K562 (cell line): ENCODE results near the gene IL34. TPM values are rescaled to one million over a fixed set of nuclear protein-coding genes. Genes with fewer than 3 reads are reported as not detected.

Source experiments
- ATAC-seq: fragments of 200-7000 bp; cut with Tn5 transposase; 3 replicates; pipeline ENCODE4 v1.9.1; 2020; ENCODE audit warnings: moderate library complexity
- BruUV-seq: library from RNA; stranded (reverse); fragments of 400-500 nt; replicated peaks from 2 replicates; lab custom pipeline; 2021; lab: Mats Ljungman, UMichigan
- CTCF ChIA-PET: fragments of 300-600 bp; formaldehyde crosslinking; extraction: SDS; loops from one replicate; lab custom pipeline; 2021; ENCODE audit warnings: low intra/inter-chr PET ratio; lab: Yijun Ruan, JAX
- POLR2A ChIA-PET: fragments of 300-600, 350-650 bp; sonication (Branson Sonifier 250); formaldehyde crosslinking; extraction: SDS; loops from one replicate; lab custom pipeline; 2021; ENCODE audit warnings: antibody characterized with exemption, inconsistent platforms; lab: Yijun Ruan, JAX
- DNase-seq, 4 experiments: peaks; one replicate each; pipeline versions ENCODE4 v3.0.0 to v3.0.0-alpha.2; 2011 to 2018; ENCODE audit warnings: low spot score in 3 of 4, mixed read lengths in 3 of 4; ENCODE audit errors: extremely low read depth in 1 of 4
- FAIRE-seq: peaks from 2 replicates; lab custom pipeline; 2011; peaks lifted over from hg19 to GRCh38; lab: Jason Lieb, UNC
- H2AFZ ChIP-seq: 2 replicates; pipeline ENCODE4 v1.6.0; 2011; ENCODE audit warnings: low read depth, low read length, control low read depth, inconsistent platforms
- H3K27ac ChIP-seq: fragments of 200-600 bp; 3 replicates; pipeline ENCODE4 v1.8.0; 2011; ENCODE audit warnings: low read depth, mild to moderate bottlenecking, control low read depth, inconsistent platforms, low read length, moderate library complexity, mixed read lengths; ENCODE audit errors: extremely low read depth
- H3K27me3 ChIP-seq, 2 experiments: fragments of 300-600 bp in 1 of 2; 2 replicates in 1 of 2; 3 replicates in 1 of 2; pipeline versions ENCODE4 v1.6.0 to v1.8.0; 2011; ENCODE audit warnings: inconsistent platforms in 2 of 2, low read length in 2 of 2, mild to moderate bottlenecking in 1 of 2, mixed read lengths in 1 of 2, moderate library complexity in 1 of 2; ENCODE audit not compliant: control insufficient read depth in 2 of 2, insufficient read depth in 2 of 2
- H3K36me3 ChIP-seq: fragments of 300-600 bp; 3 replicates; pipeline ENCODE4 v1.8.0; 2011; ENCODE audit warnings: mild to moderate bottlenecking, low read length, inconsistent platforms; ENCODE audit not compliant: control insufficient read depth, insufficient read depth
- H3K4me1 ChIP-seq, 2 experiments: fragments of 200-600 bp in 1 of 2; replicated peaks in 1 of 2; 2 replicates in 1 of 2; 3 replicates in 1 of 2; pipeline versions ENCODE4 v1.5.1 to v1.8.0; 2011; ENCODE audit warnings: inconsistent platforms in 2 of 2, low read length in 2 of 2, mild to moderate bottlenecking in 1 of 2, mixed read lengths in 1 of 2, moderate library complexity in 1 of 2; ENCODE audit not compliant: control insufficient read depth in 2 of 2, insufficient read depth in 2 of 2
- H3K4me2 ChIP-seq: 2 replicates; pipeline ENCODE4 v1.6.1; 2011; ENCODE audit warnings: low read length, control low read depth, inconsistent platforms, mixed read lengths; ENCODE audit not compliant: insufficient read depth
- H3K4me3 ChIP-seq: fragments of 200-600 bp; sonication (generic), shearing (Covaris generic); 2 replicates; pipeline ENCODE4 v1.5.1; 2016; ENCODE audit warnings: control low read depth, inconsistent platforms
- H3K79me2 ChIP-seq: fragments of 200-600 bp; 3 replicates; pipeline ENCODE4 v1.8.0; 2011; ENCODE audit warnings: low read length, inconsistent platforms; ENCODE audit not compliant: control insufficient read depth, insufficient read depth
- H3K9ac ChIP-seq, 2 experiments: 2 replicates each; pipeline versions ENCODE4 v1.6.0 to v1.6.1; 2011; ENCODE audit warnings: low read depth in 2 of 2, low read length in 2 of 2, control low read depth in 1 of 2, inconsistent platforms in 1 of 2, mild to moderate bottlenecking in 1 of 2, mixed read lengths in 1 of 2; ENCODE audit not compliant: insufficient read depth in 1 of 2
- H3K9me1 ChIP-seq: one replicate; pipeline ENCODE4 v1.6.0; 2011; ENCODE audit warnings: inconsistent platforms, mild to moderate bottlenecking, low read length, moderate library complexity; ENCODE audit not compliant: control insufficient read depth, insufficient read depth
- H3K9me3 ChIP-seq: replicated peaks from 2 replicates; pipeline ENCODE4 v1.5.1; 2011; ENCODE audit warnings: low read depth, low read length, inconsistent platforms; ENCODE audit not compliant: control insufficient read depth, insufficient read depth
- H4K20me1 ChIP-seq: replicated peaks from 2 replicates; pipeline ENCODE4 v1.6.1; 2011; ENCODE audit warnings: low read length, inconsistent platforms, mixed read lengths; ENCODE audit not compliant: control insufficient read depth, insufficient read depth
- CAMTA2 ChIP-seq: fragments of 250-450 bp; sonication (Bioruptor Pico); conservative IDR thresholded peaks from 2 replicates; pipeline ENCODE4 v1.5.1; 2022
- CBX3 ChIP-seq, 2 experiments: IDR thresholded peaks; 1 replicate in 1 of 2; 2 replicates in 1 of 2; pipeline ENCODE4 v1.6.1; 2012; ENCODE audit warnings: inconsistent platforms in 2 of 2, low read length in 2 of 2, borderline replicate concordance in 1 of 2, control low read depth in 1 of 2
- SFPQ ChIP-seq: fragments of 200-400 bp; formaldehyde crosslinking; IDR thresholded peaks from 2 replicates; pipeline ENCODE4 v1.6.1; 2017; ENCODE audit warnings: mild to moderate bottlenecking, low read depth, low read length, moderate library complexity
- WGBS: fragments of 100-300 bp; shearing (Covaris generic); methylation state at CpG from one replicate; pipeline ENCODE4 v1.1.6; 2016; ENCODE audit warnings: low coverage, mixed read lengths; ENCODE audit not compliant: insufficient coverage; ENCODE audit errors: missing lambda C conversion rate; 5-methylcytosine and 5-hydroxymethylcytosine counted together
- in situ Hi-C: fragments of 300-500 bp; cut with MboI; formaldehyde crosslinking; loops from 4 replicates; pipeline ENCODE4 v1.15.0; 2018; ENCODE audit warnings: inconsistent platforms, mixed read lengths
- intact Hi-C: fragments of 100-400 bp; cut with micrococcal nuclease; formaldehyde crosslinking; loops from 2 replicates; pipeline ENCODE4 v1.14.2; 2022
- polyA plus RNA-seq, 8 experiments: library from polyadenylated mRNA; depleted of rRNA in 4 of 8; stranded (reverse) in 5 of 8; unstranded in 3 of 8; fragments of >200 nt; fragmentation: Nextera tagmentation in 2 of 8; fragmentation: Illumina TruSeq in 1 of 8; extraction: Ambion mirVana in 2 of 8; extraction: Trizol in 1 of 8; gene quantifications; 2 replicates each; pipeline versions ENCODE4 v1.2.1 to v1.2.3, GENCODE V29; 2011 to 2014; ENCODE audit warnings: inconsistent platforms in 1 of 8, missing spikeins in 1 of 8
- total RNA-seq, 7 experiments: library from RNA; depleted of rRNA in 6 of 7; stranded (reverse); fragments of >200 nt in 6 of 7; fragmentation: Illumina TruSeq in 2 of 7; extraction: Trizol in 2 of 7; gene quantifications; 2 replicates each; pipeline versions ENCODE4 v1.2.1 to v1.2.3, GENCODE V29; 2011 to 2021; ENCODE audit warnings: low replicate concordance in 1 of 7
- TF ChIP-seq, protein P1 (sequence below), 2 experiments: fragments of 450-650 bp; conservative IDR thresholded peaks; 2 replicates each; pipeline ENCODE4 v1.6.1; 2017; ENCODE audit warnings: mild to moderate bottlenecking in 2 of 2, moderate library complexity in 2 of 2

The IL34 gene
- total and polyA plus RNA-seq, 9 of the 15 experiments (the other 6 are each of a cell fraction or from before 2014, with no cell fraction given) = 0.07 to 0.18 (median 0.10) TPM; not detected in 6

DNA sequence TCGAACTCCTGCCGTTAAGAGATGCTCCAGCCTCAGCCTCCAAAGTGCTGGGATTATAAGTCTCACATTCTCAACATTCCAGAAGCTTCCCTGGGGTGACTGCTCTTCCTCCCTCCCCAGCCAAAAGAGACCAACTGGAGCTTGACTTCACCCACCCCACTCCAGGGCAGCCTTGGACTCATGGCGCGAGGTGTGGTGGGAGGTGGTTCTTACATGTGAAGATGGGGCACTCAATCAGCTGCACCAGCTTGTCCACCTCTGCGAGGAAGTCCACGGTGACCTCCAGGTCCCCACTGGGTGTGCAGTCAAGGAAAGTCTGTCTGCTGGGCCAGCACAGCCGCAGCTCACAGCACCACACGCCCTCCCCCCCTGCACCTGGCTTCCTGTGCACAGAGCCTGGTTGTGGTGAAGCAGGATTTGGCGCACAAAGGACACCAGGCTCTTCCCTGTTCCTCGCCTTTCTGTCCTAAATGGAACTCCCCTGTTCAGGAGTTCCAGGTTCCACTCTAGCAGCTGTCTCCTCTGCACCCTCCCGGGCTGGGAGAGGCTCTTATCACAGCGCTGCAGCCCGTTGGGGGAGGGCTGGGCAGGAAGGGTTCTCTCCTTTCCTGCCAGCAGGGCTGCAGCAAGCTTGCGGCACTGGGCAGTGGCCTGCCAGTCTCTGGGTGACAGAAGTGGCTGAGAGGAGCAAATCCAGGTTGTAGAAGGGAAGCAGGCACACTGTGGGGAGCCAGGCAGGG, 49.1 kb downstream of the IL34 start (continued):
- TF ChIP-seq SFPQ (no peak), CBX3 (IDR thresholded peaks at IDR 0.05; ENCODE audit: borderline replicate concordance in 1 of 2, low read length in 2 of 2) (peak in 1 of 2 experiments; percentile 84; a peak in 1 of 3 replicates)
- TF ChIP-seq, protein P1, sequence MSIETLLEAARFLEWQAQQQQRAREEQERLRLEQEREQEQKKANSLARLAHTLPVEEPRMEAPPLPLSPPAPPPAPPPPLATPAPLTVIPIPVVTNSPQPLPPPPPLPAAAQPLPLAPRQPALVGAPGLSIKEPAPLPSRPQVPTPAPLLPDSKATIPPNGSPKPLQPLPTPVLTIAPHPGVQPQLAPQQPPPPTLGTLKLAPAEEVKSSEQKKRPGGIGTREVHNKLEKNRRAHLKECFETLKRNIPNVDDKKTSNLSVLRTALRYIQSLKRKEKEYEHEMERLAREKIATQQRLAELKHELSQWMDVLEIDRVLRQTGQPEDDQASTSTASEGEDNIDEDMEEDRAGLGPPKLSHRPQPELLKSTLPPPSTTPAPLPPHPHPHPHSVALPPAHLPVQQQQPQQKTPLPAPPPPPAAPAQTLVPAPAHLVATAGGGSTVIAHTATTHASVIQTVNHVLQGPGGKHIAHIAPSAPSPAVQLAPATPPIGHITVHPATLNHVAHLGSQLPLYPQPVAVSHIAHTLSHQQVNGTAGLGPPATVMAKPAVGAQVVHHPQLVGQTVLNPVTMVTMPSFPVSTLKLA (conservative IDR thresholded peaks at IDR 0.05) = peak in 1 of 2 experiments; percentile 44; a peak in 1 of 4 replicates

DNA sequence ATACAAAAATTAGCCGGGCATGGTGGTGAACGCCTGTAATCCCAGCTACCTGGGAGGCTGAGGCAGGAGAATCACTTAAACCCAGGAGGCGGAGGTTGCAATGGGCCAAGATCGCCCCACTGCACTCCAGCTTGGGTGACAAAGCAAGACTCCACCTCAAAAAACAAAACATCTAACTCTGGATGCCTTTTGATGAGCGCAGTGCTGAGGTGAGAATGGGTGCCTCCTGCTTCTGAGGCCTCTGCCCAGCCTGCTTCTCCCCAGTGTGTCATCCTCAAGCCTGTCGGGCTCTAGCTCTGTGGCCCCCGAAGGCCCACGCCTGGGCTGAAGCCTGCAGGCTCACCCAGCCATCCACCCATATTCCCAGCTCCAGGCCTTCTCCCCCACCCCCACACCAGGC, 50.0 kb downstream of the IL34 start:
- peak; percentile 58 for FAIRE-seq

More for the DNA sequence above, 50.0 kb downstream of the IL34 start:
- Histone ChIP-seq H3K9ac (peak overlapping the region in 1 of 2 experiments; percentile 86; a peak in 3 of 4 replicates), H3K4me2 (no peak overlapping the region; the same call in 1 of the 2 replicates), H3K27me3 (no peaks in the 10 kb centered on the region), H2AFZ (no peak overlapping the region; the same call in 1 of the 2 replicates), H3K36me3 (peaks cover 25% of the 10 kb centered on the region; the same call in 1 of the 3 replicates), H3K27ac (peak overlapping the region; percentile 85; the same call in 2 of the 3 replicates), H4K20me1 (no peaks in the 10 kb centered on the region), H3K4me3 (no peak overlapping the region), H3K9me3 (no peaks in the 10 kb centered on the region), H3K9me1 (no peaks in the 10 kb centered on the region), H3K79me2 (no peaks in the 10 kb centered on the region), H3K4me1 (peaks cover 25 to 79% of the 10 kb centered on the region in 2 experiments)
- DNase-seq = no peak
- no peak for ATAC-seq
- ChIA-PET POLR2A (interaction anchor here (1.1 to 1.7 kb wide), 3 partner anchors 8 to 24 kb away, joined by 3 to 10 read pairs (median 3); no protein-coding TSS in a partner anchor), CTCF (no interaction called here)
- intact Hi-C loops = no loop called here
- no TSS peak for BruUV-seq
- in situ Hi-C loops = no loop called here
- no peak for TF ChIP-seq CAMTA2 (CRISPR knock-in tag)
- 57% methylated on average over 8 of the region's 8 CpGs for WGBS
